Uterus (tissue), 2 donors: ENCODE data around the gene SWSAP1.

Source experiments
- POLR2A ChIP-seq, 2 donors: fragments of 450-650 bp; IDR thresholded peaks; one replicate each; pipeline ENCODE4 v1.6.1; 2016; ENCODE audit warnings: antibody characterized with exemption in 2 of 2, mild to moderate bottlenecking in 1 of 2, moderate library complexity in 1 of 2
- TF ChIP-seq, protein P1 (sequence below), 4 experiments: fragments of 200-600 bp in 2 of 4; fragments of 450-650 bp in 2 of 4; sonication (generic) in 2 of 4; IDR thresholded peaks; one replicate each; pipeline ENCODE4 v1.5.1; 2016 to 2019; ENCODE audit warnings: antibody characterized with exemption in 4 of 4, mild to moderate bottlenecking in 2 of 4, moderate library complexity in 1 of 4

DNA sequence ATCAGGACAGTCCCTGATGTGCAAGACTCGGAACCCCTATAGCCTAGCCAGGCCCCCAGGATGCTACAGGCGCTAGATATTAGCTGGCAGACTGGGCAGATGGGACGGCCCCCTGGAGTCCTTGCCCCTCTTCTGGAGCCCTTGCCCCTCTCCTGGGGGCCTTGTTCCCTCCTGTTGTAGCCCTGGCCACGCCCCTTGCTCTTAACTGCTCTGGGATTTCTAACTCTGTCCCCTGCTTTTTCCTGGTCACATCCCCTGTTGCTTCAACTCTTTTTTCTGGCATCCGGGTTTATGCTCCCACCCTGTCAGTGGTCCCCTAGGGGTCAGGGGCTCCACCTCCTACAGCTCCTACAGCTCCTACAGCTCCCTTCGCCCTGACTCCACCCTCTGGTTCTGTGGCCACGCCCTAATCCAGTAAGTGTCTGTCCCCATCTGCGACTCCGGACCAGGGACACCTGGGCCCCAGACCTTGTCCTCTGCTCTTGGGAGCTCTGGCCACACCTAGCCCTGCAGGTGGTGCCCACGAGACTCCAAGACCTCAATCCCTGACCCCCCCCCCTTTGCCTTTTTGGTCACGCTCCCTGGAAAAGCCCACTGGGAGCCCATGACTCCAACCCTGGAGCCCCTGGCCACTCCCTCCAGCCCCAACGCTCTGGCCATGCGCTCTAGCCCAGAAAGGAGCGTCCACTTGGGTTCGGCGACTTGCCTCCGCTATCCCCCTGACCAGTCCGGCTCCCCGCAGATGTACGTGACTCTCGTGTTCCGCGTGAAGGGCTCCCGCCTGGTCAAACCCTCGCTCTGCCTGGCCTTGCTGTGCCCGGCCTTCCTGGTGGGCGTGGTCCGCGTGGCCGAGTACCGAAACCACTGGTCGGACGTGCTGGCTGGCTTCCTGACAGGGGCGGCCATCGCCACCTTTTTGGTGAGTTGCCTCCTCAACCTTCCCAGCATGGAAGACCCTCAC is 12.4 kb upstream of the SWSAP1 start:
- TF ChIP-seq POLR2A (IDR thresholded peaks at IDR 0.05), result no peak
- TF ChIP-seq, protein P1, sequence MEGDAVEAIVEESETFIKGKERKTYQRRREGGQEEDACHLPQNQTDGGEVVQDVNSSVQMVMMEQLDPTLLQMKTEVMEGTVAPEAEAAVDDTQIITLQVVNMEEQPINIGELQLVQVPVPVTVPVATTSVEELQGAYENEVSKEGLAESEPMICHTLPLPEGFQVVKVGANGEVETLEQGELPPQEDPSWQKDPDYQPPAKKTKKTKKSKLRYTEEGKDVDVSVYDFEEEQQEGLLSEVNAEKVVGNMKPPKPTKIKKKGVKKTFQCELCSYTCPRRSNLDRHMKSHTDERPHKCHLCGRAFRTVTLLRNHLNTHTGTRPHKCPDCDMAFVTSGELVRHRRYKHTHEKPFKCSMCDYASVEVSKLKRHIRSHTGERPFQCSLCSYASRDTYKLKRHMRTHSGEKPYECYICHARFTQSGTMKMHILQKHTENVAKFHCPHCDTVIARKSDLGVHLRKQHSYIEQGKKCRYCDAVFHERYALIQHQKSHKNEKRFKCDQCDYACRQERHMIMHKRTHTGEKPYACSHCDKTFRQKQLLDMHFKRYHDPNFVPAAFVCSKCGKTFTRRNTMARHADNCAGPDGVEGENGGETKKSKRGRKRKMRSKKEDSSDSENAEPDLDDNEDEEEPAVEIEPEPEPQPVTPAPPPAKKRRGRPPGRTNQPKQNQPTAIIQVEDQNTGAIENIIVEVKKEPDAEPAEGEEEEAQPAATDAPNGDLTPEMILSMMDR (IDR thresholded peaks at IDR 0.05), result no peak
